HK-2 (cell line): ENCODE measurements around the gene ZNF460.

Source experiments
- DNase-seq: peaks from one replicate; pipeline ENCODE4 v3.0.0-alpha.2; 2018; ENCODE audit not compliant: unreplicated experiment

Gene ZNF460

GRCh38 chr19:57342582-57342981, 62.3 kb downstream of the ZNF460 start:
- no peak for DNase-seq
